ENCODE data around the gene LAIR2.

Gene LAIR2

GRCh38 chr19:54554896-54555295 is 52.3 kb downstream of the LAIR2 start:
- TF ChIP-seq RAD21 (IDR thresholded peaks at IDR 0.05; ENCODE audit: low read depth) (no peak), YY1 (IDR thresholded peaks at IDR 0.05; ENCODE audit: low read depth) (no peak), USF1 (IDR thresholded peaks at IDR 0.05) (no peak), EP300 (IDR thresholded peaks at IDR 0.05; ENCODE audit: borderline replicate concordance) (no peak), FOXM1 (IDR thresholded peaks at IDR 0.05; ENCODE audit: borderline replicate concordance, low read depth) (no peak)

- TF ChIP-seq CREB1 (IDR thresholded peaks at IDR 0.05; ENCODE audit: low read depth) = no peak
- TF ChIP-seq TEAD4 (IDR thresholded peaks at IDR 0.05) = no peak
- no peak for TF ChIP-seq EP300 (IDR thresholded peaks at IDR 0.05; ENCODE audit: borderline replicate concordance)
- TF ChIP-seq ZBTB7A (IDR thresholded peaks at IDR 0.05; ENCODE audit: low read depth) = no peak
- no peak for TF ChIP-seq MAX (IDR thresholded peaks at IDR 0.05)
- no peak for TF ChIP-seq REST (IDR thresholded peaks at IDR 0.05; ENCODE audit: low read depth)
- TF ChIP-seq USF1 (IDR thresholded peaks at IDR 0.05) = no peak
- no peak for TF ChIP-seq RAD21 (IDR thresholded peaks at IDR 0.05; ENCODE audit: low read depth)
- TF ChIP-seq NFIC (IDR thresholded peaks at IDR 0.05) = no peak
- no peak for TF ChIP-seq CEBPB (IDR thresholded peaks at IDR 0.05)
- no peak for TF ChIP-seq FOXM1 (IDR thresholded peaks at IDR 0.05; ENCODE audit: borderline replicate concordance, low read depth)
- no peak for TF ChIP-seq TAF1 (IDR thresholded peaks at IDR 0.05; ENCODE audit: low read depth)
- TF ChIP-seq EGR1 (IDR thresholded peaks at IDR 0.05) = no peak
- no peak for TF ChIP-seq TCF12 (IDR thresholded peaks at IDR 0.05; ENCODE audit: low read depth)
Observed at GRCh38 chr19:54556194-54556593, 53.6 kb downstream of the LAIR2 start.

- peak; percentile 75 for TF ChIP-seq REST (IDR thresholded peaks at IDR 0.05; ENCODE audit: low read depth)
- TF ChIP-seq FOXM1 (IDR thresholded peaks at IDR 0.05; ENCODE audit: borderline replicate concordance, low read depth) = no peak
Observed at GRCh38 chr19:54558339-54558738, 55.7 kb downstream of the LAIR2 start.
